Endothelial cell of umbilical vein (primary cell): ENCODE results near the gene PBX2.

Experiments
- CTCF ChIP-seq, 2 donors: IDR thresholded peaks; 1 replicate in 1 of 2; 2 replicates in 1 of 2; pipeline ENCODE4 v1.5.1; 2011; ENCODE audit warnings: low read length in 2 of 2, mild to moderate bottlenecking in 2 of 2, moderate library complexity in 2 of 2, control low read depth in 1 of 2, inconsistent platforms in 1 of 2, low read depth in 1 of 2; ENCODE audit not compliant: insufficient read depth in 1 of 2; ENCODE audit errors: extremely low read depth in 1 of 2
- EZH2 ChIP-seq: IDR thresholded peaks from 2 replicates; pipeline ENCODE4 v1.6.1; 2012; ENCODE audit warnings: borderline replicate concordance, low read depth, mild to moderate bottlenecking, moderate library complexity, low read length, inconsistent platforms; ENCODE audit not compliant: severe bottlenecking
- POLR2A ChIP-seq: IDR thresholded peaks from 2 replicates; pipeline ENCODE4 v1.6.1; 2012; ENCODE audit warnings: low read depth, mild to moderate bottlenecking, control low read depth, low read length

GRCh38 chr6:32151181-32151862 lies 38.7 kb downstream of the PBX2 start:
- TF ChIP-seq CTCF (IDR thresholded peaks at IDR 0.05; ENCODE audit: extremely low read depth in 1 of 2, insufficient read depth in 1 of 2, low read depth in 1 of 2, low read length in 2 of 2) (no peak), POLR2A (no peak), EZH2 (no peak)
